Measurements from ENCODE around the gene CDC42EP1. TPM values are rescaled to one million over a fixed set of nuclear protein-coding genes. Genes with fewer than 3 reads are reported as not detected.

Gene CDC42EP1
- total RNA-seq, 1 experiment from 2014 or later, result 43.9 TPM

GRCh38 chr22:37566903-37567798 lies 6.9 kb downstream of the CDC42EP1 start:
- intact Hi-C loops (cut with micrococcal nuclease), result loop anchor here (1.0 kb wide), 1 partner anchor 28 kb away; no protein-coding TSS in a partner anchor
- H3K4me1 ChIP-seq (ENCODE audit: insufficient read depth, low read length), result peaks cover 51% of the 10 kb centered on the region

GRCh38 chr22:37568012-37568411 lies 7.7 kb downstream of the CDC42EP1 start:
- no peak overlapping the region for H3K9ac ChIP-seq (ENCODE audit: low read length)
- peaks cover 17% of the 10 kb centered on the region for H4K20me1 ChIP-seq (ENCODE audit: low read length)
- ChIA-PET CTCF (no interaction called here), POLR2A (ENCODE audit: unreplicated experiment) (interaction anchor here (0.6 kb wide), 1 partner anchor 25 kb away, joined by 3 read pairs; no protein-coding TSS in a partner anchor)
- H3K4me2 ChIP-seq (ENCODE audit: low read length), result no peak overlapping the region
- H2AFZ ChIP-seq (ENCODE audit: low read length), result no peak overlapping the region
- H3K4me3 ChIP-seq (ENCODE audit: low read length), result no peak overlapping the region
- intact Hi-C loops (cut with micrococcal nuclease), result no loop called here
- peaks cover 42% of the 10 kb centered on the region for H3K4me1 ChIP-seq (ENCODE audit: insufficient read depth, low read length)
- ATAC-seq (no peak), DNase-seq (no peak)
- H3K9me2 ChIP-seq (replicated peaks; ENCODE audit: low read length), result no peaks in the 10 kb centered on the region
- TF ChIP-seq CTCF (conservative IDR thresholded peaks at IDR 0.05; ENCODE audit: low read depth, low read length), result no peak
- no peak for TF ChIP-seq EZH2phosphoT487 (IDR thresholded peaks at IDR 0.05; ENCODE audit: borderline replicate concordance, low read length)
- no peak for TF ChIP-seq EZH2 (IDR thresholded peaks at IDR 0.05; ENCODE audit: low read length, unreplicated experiment)
- BruUV-seq (replicated peaks), result no TSS peak
- H3K79me2 ChIP-seq (ENCODE audit: low read length), result peaks cover 37% of the 10 kb centered on the region
- H3K27me3 ChIP-seq (ENCODE audit: low read length), result no peaks in the 10 kb centered on the region
- H3K27ac ChIP-seq (ENCODE audit: low read length), result no peak overlapping the region
- H3K9me3 ChIP-seq (ENCODE audit: low read length), result no peaks in the 10 kb centered on the region
- peaks cover 5% of the 10 kb centered on the region for H3F3A ChIP-seq (ENCODE audit: low read length, unreplicated experiment)
- H3K36me3 ChIP-seq (ENCODE audit: low read depth, low read length), result peaks cover 8% of the 10 kb centered on the region

More at GRCh38 chr22:37566903-37567798, 6.9 kb downstream of the CDC42EP1 start:
- Histone ChIP-seq H3K4me2 (ENCODE audit: low read length) (peak overlapping the region; percentile 33; the same call in 1 of the 2 replicates), H3K27ac (ENCODE audit: low read length) (peak overlapping the region; percentile 53), H4K20me1 (ENCODE audit: low read length) (peaks cover 17% of the 10 kb centered on the region), H3K4me3 (ENCODE audit: low read length) (no peak overlapping the region), H3K9me2 (replicated peaks; ENCODE audit: low read length) (no peaks in the 10 kb centered on the region), H3K9me3 (ENCODE audit: low read length) (no peaks in the 10 kb centered on the region), H3K9ac (ENCODE audit: low read length) (no peak overlapping the region), H3K27me3 (ENCODE audit: low read length) (no peaks in the 10 kb centered on the region), H3K79me2 (ENCODE audit: low read length) (peaks cover 46% of the 10 kb centered on the region), H2AFZ (ENCODE audit: low read length) (no peak overlapping the region), H3K36me3 (ENCODE audit: low read depth, low read length) (peaks cover 8% of the 10 kb centered on the region), H3F3A (ENCODE audit: low read length, unreplicated experiment) (peaks cover 5% of the 10 kb centered on the region)
- TF ChIP-seq EZH2 (IDR thresholded peaks at IDR 0.05; ENCODE audit: low read length, unreplicated experiment), result no peak
- peak; percentile 89 for TF ChIP-seq CTCF (conservative IDR thresholded peaks at IDR 0.05; ENCODE audit: low read depth, low read length)
- TF ChIP-seq EZH2phosphoT487 (IDR thresholded peaks at IDR 0.05; ENCODE audit: borderline replicate concordance, low read length), result no peak
- ChIA-PET CTCF (interaction anchor here (0.8 to 1.8 kb wide), 5 partner anchors 17 to 42 kb away, joined by 3 to 12 read pairs (median 7); partner anchors contain the start of gene GGA1), POLR2A (ENCODE audit: unreplicated experiment) (interaction anchor here (0.6 kb wide), 3 partner anchors 22 to 278 kb away, joined by 3 to 9 read pairs (median 3); no protein-coding TSS in a partner anchor)
- ATAC-seq (peak; percentile 63), DNase-seq (peak; percentile 93)
- no TSS peak for BruUV-seq (replicated peaks)
